ENCODE measurements around the gene UROC1.

Gene UROC1

GRCh38 chr3:126433105-126433430, 84.5 kb downstream of the UROC1 start:
- no peak for TF ChIP-seq CTCF (IDR thresholded peaks at IDR 0.05; ENCODE audit: low read depth, low read length)
- no peak for DNase-seq (ENCODE audit: extremely low read depth, low read depth)

- TF ChIP-seq CTCF (IDR thresholded peaks at IDR 0.05; ENCODE audit: low read depth, low read length) = no peak
- DNase-seq (ENCODE audit: extremely low read depth, low read depth) = no peak
Observed at GRCh38 chr3:126432361-126433104, 85.0 kb downstream of the UROC1 start.

Measured in AG09319 (cell line).